Sigmoid colon (tissue), 7 donors: Measurements from ENCODE around the gene PPAT. TPM values are rescaled to one million over a fixed set of nuclear protein-coding genes. Genes with fewer than 3 reads are reported as not detected.
"Not testable (repeated sequence)": the region's sequence is repeated elsewhere in the genome, so short reads cannot be mapped to it uniquely, and the experiment has no call there.

ENCODE experiments used
- DNase-seq: peaks from one replicate; pipeline ENCODE4 v3.0.0-alpha.2; 2019
- H3K27ac ChIP-seq, 4 donors: fragments of 200-600 bp; sonication (generic); one replicate each; pipeline ENCODE4 v1.5.1; 2016 to 2019; ENCODE audit warnings: mild to moderate bottlenecking in 1 of 4
- H3K27me3 ChIP-seq, 3 donors: fragments of 200-600 bp; sonication (generic); one replicate each; pipeline ENCODE4 v1.5.1; 2019; ENCODE audit warnings: mild to moderate bottlenecking in 1 of 3
- H3K36me3 ChIP-seq, 4 donors: fragments of 200-600 bp; sonication (generic); one replicate each; pipeline ENCODE4 v1.5.1; 2016 to 2019
- H3K4me1 ChIP-seq, 4 donors: fragments of 200-600 bp; sonication (generic); one replicate each; pipeline ENCODE4 v1.5.1; 2017 to 2019
- H3K4me3 ChIP-seq, 4 donors: fragments of 200-600 bp; sonication (generic); one replicate each; pipeline ENCODE4 v1.5.1; 2017 to 2019; ENCODE audit warnings: mild to moderate bottlenecking in 2 of 4, moderate library complexity in 1 of 4
- H3K9me3 ChIP-seq, 4 donors: fragments of 200-600 bp in 3 of 4; sonication (generic) in 3 of 4; one replicate each; pipeline versions ENCODE4 v1.5.1 to v1.6.1; 2013 to 2019
- EP300 ChIP-seq, 4 donors: sonication (generic); formaldehyde crosslinking; IDR thresholded peaks; one replicate each; pipeline ENCODE4 v1.6.1; 2017; ENCODE audit warnings: antibody characterized with exemption in 4 of 4
- POLR2A ChIP-seq, 2 donors: fragments of 450-650 bp; IDR thresholded peaks; one replicate each; pipeline ENCODE4 v1.6.1; 2016; ENCODE audit warnings: antibody characterized with exemption in 2 of 2, mild to moderate bottlenecking in 2 of 2, moderate library complexity in 2 of 2
- POLR2AphosphoS5 ChIP-seq, 4 donors: sonication (generic); formaldehyde crosslinking; IDR thresholded peaks; one replicate each; pipeline ENCODE4 v1.6.1; 2017; ENCODE audit warnings: antibody characterized with exemption in 4 of 4
- WGBS, 2 donors: extraction: QIAGEN DNeasy Blood & Tissue Kit; methylation state at CpG; one replicate each; pipeline ENCODE4 v1.1.7; 2013; 5-methylcytosine and 5-hydroxymethylcytosine counted together
- intact Hi-C: fragments of 100-400 bp; cut with DNase I; formaldehyde crosslinking; loops from one replicate; pipeline ENCODE4 v1.15.1; 2023
- polyA plus RNA-seq, 3 donors: library from polyadenylated mRNA; stranded (reverse); fragments of 200-250 nt; gene quantifications; one replicate each; pipeline ENCODE4 v1.2.3, GENCODE V29; 2013
- total RNA-seq, 4 donors: library from RNA; depleted of rRNA; stranded (reverse); fragments of >200 nt; gene quantifications; one replicate each; pipeline ENCODE4 v1.1.0, GENCODE V29; 2016
- TF ChIP-seq, protein P1 (sequence below), 4 experiments: fragments of 450-650 bp in 3 of 4; fragments of 200-600 bp in 1 of 4; IDR thresholded peaks; one replicate each; pipeline ENCODE4 v1.5.1; 2016 to 2019; ENCODE audit warnings: antibody characterized with exemption in 4 of 4, mild to moderate bottlenecking in 3 of 4, moderate library complexity in 2 of 4
- donor health status: healthy with polysubstance abuse.
- donor health status: Bipolar disorder and iron deficiency.
- donor health status: healthy.

PPAT gene
- total and polyA plus RNA-seq, 7 donors, result 0.60 to 6.3 (median 4.4) TPM

DNA sequence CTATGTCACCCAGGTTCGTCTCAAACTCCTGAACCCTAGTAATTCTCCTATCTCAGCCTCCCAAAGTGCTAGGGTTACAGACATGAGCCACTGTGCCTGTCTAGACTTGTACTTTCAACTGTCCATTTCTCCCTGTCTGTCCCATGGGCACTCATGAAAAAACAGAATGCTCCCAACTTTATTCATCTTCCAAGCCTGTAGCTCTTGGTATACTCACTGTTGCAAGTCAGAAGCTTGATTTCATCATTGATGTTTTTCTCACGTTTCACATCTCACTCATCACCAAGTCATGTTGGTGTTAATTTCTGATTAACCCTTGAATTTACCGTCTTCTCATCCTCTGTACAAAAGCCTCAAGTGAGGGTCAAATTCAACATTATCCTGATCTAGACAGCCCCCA is 24.7 kb upstream of the PPAT start:
- H3K4me3 ChIP-seq, result no peak overlapping the region
- intact Hi-C loops, result no loop called here
- H3K9me3 ChIP-seq, result no peaks in the 10 kb centered on the region
- H3K4me1 ChIP-seq, result peaks cover 0 to 13% (median 4%) of the 10 kb centered on the region in 4 donors
- no peak for DNase-seq
- TF ChIP-seq POLR2AphosphoS5 (IDR thresholded peaks at IDR 0.05) (no peak), EP300 (IDR thresholded peaks at IDR 0.05) (no peak), POLR2A (IDR thresholded peaks at IDR 0.05) (no peak)
- TF ChIP-seq, protein P1, sequence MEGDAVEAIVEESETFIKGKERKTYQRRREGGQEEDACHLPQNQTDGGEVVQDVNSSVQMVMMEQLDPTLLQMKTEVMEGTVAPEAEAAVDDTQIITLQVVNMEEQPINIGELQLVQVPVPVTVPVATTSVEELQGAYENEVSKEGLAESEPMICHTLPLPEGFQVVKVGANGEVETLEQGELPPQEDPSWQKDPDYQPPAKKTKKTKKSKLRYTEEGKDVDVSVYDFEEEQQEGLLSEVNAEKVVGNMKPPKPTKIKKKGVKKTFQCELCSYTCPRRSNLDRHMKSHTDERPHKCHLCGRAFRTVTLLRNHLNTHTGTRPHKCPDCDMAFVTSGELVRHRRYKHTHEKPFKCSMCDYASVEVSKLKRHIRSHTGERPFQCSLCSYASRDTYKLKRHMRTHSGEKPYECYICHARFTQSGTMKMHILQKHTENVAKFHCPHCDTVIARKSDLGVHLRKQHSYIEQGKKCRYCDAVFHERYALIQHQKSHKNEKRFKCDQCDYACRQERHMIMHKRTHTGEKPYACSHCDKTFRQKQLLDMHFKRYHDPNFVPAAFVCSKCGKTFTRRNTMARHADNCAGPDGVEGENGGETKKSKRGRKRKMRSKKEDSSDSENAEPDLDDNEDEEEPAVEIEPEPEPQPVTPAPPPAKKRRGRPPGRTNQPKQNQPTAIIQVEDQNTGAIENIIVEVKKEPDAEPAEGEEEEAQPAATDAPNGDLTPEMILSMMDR (IDR thresholded peaks at IDR 0.05), result no peak
- H3K27ac ChIP-seq, result no peak overlapping the region
- H3K27me3 ChIP-seq, result no peaks in the 10 kb centered on the region
- peaks cover 0 to 60% (median 13%) of the 10 kb centered on the region in 4 donors for H3K36me3 ChIP-seq
- WGBS, 2 donors, result 85 to 86% methylated on average over 3 of the region's 3 CpGs

DNA sequence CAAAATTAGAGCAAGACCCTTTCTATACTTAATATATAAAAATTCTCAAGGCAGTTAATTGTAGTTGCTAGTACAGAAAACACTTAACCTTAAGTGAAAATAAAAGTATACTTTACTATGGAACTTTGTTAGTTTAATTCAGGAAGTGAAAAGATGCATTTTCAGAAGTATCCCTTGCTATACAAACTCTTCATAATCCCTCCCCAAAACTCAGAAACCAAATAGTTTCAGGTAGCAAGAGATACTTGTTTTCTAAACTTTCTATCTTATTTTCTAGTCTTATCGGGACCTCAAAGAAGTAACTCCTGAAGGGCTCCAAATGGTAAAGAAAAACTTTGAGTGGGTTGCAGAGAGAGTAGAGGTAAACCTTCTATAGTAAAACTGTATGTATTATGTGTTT is 14.9 kb upstream of the PPAT start:
- H3K36me3 ChIP-seq, result peaks cover 3 to 64% (median 10%) of the 10 kb centered on the region in 4 donors
- H3K9me3 ChIP-seq, result no peaks in the 10 kb centered on the region
- no peaks in the 10 kb centered on the region for H3K4me1 ChIP-seq
- no peaks in the 10 kb centered on the region for H3K27me3 ChIP-seq
- intact Hi-C loops, result no loop called here
- H3K27ac ChIP-seq, result no peak overlapping the region
- TF ChIP-seq POLR2A (IDR thresholded peaks at IDR 0.05) (no peak), EP300 (IDR thresholded peaks at IDR 0.05) (no peak), POLR2AphosphoS5 (IDR thresholded peaks at IDR 0.05) (no peak)
- TF ChIP-seq, protein P1 (IDR thresholded peaks at IDR 0.05), result no peak
- 95 to 97% methylated on average over 1 of the region's 1 CpG for WGBS, 2 donors
- DNase-seq, result no peak
- no peak overlapping the region for H3K4me3 ChIP-seq

DNA sequence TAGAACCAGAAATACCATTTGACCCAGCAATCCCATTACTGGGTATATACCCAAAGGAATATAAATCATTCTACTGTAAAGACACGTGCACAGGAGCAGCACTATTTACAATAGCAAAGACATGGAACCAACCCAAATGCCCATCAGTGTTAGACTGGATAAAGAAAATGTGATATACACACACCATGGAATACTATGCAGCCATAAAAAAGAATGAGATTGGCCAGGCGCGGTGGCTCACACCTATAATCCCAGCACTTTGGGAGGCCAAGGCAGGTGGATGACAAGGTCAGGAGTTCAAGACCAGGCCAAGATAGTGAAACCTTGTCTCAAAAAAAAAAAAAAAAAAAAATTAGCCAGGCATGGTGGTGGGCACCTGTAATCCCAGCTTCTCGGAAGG is 14.1 kb upstream of the PPAT start:
- WGBS, 2 donors, result 99% methylated on average over 4 of the region's 4 CpGs
- intact Hi-C loops, H3K9me3 ChIP-seq, H3K27me3 ChIP-seq, H3K4me1 ChIP-seq, DNase-seq, H3K4me3 ChIP-seq, H3K27ac ChIP-seq: not testable (repeated sequence)
- peaks cover 3 to 56% (median 10%) of the 10 kb centered on the region in 4 donors for H3K36me3 ChIP-seq

DNA sequence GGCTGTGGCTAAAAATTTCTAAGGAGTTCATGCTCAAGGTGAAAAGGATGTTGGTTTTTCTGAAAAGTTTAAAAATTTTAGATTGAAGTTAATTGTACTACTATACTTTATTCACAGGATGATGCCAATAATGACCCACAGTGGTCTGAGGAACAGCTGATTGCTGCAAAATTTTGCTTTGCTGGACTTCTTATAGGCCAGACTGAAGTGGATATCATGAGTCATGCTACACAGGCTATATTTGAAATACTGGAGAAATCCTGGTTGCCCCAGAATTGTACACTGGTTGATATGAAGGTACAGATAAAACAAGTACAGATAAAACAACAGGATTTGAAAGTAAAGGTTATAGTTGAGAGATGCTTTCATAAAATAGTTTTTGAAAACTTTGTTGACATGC is 12.9 kb upstream of the PPAT start:
- no peak overlapping the region for H3K27ac ChIP-seq
- H3K36me3 ChIP-seq, result peaks cover 3 to 45% (median 12%) of the 10 kb centered on the region in 4 donors
- TF ChIP-seq POLR2A (IDR thresholded peaks at IDR 0.05) (no peak), POLR2AphosphoS5 (IDR thresholded peaks at IDR 0.05) (no peak), EP300 (IDR thresholded peaks at IDR 0.05) (no peak)
- TF ChIP-seq, protein P1 (IDR thresholded peaks at IDR 0.05), result no peak
- no peak for DNase-seq
- H3K27me3 ChIP-seq, result no peaks in the 10 kb centered on the region
- no peak overlapping the region for H3K4me3 ChIP-seq
- no peaks in the 10 kb centered on the region for H3K9me3 ChIP-seq
- H3K4me1 ChIP-seq, result no peaks in the 10 kb centered on the region
- intact Hi-C loops, result no loop called here

DNA sequence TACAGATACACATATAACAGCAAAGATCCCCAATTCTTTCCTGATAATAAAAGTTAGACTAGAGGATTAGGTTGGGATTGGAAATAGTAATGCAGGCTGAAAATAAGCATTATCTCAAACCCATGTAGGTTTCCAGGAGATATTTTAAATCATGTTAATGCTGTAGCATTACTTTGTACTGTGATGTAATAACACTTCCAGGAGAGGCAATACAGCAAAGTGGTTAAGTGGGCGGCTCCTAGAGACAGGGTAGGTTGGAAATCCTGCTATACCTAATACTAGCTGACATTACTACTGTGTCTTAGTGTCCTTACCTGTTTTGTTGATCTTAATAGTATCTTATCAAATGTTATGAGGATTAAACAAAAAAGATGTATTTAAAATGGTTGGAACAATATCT is 10.3 kb upstream of the PPAT start:
- Histone ChIP-seq H3K36me3 (peaks cover 0 to 43% (median 11%) of the 10 kb centered on the region in 4 donors), H3K4me3 (no peak overlapping the region), H3K27ac (no peak overlapping the region), H3K27me3 (no peaks in the 10 kb centered on the region), H3K4me1 (no peaks in the 10 kb centered on the region), H3K9me3 (no peaks in the 10 kb centered on the region)
- intact Hi-C loops, result no loop called here
- 92 to 97% methylated on average over 1 of the region's 1 CpG for WGBS, 2 donors
- DNase-seq, result no peak
- TF ChIP-seq POLR2AphosphoS5 (IDR thresholded peaks at IDR 0.05), result no peak
- TF ChIP-seq POLR2A (IDR thresholded peaks at IDR 0.05), result no peak
- TF ChIP-seq, protein P1 (IDR thresholded peaks at IDR 0.05), result no peak
- no peak for TF ChIP-seq EP300 (IDR thresholded peaks at IDR 0.05)
